ELR (cell line): ENCODE data around the gene HPCAL1.

Experiments used
- DNase-seq: peaks from one replicate; pipeline ENCODE4 v3.0.0-alpha.2; 2015; ENCODE audit warnings: low read depth

HPCAL1 gene

DNA sequence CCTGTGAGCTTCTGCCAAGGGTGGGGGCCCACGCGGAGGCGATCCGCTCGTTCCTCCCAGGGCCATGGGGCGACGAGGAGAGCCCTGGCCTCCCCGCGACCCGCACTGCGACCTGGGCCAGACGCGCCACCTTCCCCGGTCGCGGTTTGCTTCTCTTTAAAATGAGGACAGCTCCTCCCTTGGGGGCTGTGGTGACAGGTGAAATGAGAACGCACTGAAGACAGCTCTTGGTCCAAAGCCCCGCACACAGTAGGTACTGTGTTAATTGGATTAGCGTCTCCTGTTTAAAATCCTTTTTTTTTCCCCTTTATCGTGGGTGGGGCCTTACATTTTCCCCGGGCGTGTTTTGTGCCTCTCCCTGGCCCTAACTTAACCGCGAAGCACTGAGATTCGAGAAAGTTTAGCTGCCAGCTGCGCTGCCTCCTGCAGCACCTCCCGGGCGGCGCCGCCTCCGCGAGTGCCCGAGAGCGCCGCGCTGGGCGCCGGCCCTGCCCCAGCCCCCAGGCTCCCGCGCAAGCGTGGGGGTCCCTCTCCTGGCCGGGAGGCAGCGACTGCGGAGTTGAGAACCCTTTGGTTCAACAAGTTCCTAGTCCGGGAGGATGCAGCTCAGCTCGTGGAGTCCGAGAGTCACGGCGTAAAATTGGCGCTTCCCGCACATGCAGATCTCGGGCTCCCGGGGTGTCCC lies 1.1 kb downstream of the HPCAL1 start:
- peak; percentile 72 for DNase-seq

GRCh38 chr2:10304458-10305253 lies 2.0 kb downstream of the HPCAL1 start:
- DNase-seq = no peak

- DNase-seq = peak; percentile 37
These were observed 2.5 kb downstream of the HPCAL1 start for GRCh38 chr2:10305254-10305635.

- peak; percentile 35 for DNase-seq
These were observed 3.0 kb downstream of the HPCAL1 start for GRCh38 chr2:10305715-10306114.

DNA sequence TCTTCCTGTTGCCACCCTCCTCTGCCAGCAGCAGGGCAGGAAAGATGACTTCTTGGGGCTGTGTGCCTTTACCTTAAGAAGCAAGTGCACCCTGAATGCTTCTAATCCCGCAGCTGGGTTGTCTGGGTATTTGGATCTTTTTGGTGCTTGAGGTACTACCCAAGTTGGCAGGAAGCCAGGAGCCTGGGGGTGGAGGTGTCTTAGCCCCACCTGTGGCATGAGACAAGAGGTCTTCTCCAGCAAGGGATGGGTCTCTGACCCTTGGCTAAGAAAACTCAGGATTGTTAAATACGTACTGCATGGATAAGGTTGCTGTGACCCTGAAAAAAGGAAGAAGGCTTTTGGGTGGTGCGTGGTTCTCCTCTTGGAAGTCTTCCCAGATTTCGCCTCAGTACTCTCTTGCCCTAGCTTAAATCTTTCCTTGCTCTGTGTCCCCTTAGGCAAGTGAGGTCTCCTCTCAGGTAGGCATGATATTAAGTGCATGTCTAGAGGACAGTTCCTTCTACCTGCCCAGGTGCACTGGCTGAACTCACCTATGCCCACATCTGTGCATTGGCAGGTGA lies 4.3 kb downstream of the HPCAL1 start:
- DNase-seq = no peak

- DNase-seq = no peak
These were observed 5.0 kb downstream of the HPCAL1 start for GRCh38 chr2:10307561-10308156.

DNA sequence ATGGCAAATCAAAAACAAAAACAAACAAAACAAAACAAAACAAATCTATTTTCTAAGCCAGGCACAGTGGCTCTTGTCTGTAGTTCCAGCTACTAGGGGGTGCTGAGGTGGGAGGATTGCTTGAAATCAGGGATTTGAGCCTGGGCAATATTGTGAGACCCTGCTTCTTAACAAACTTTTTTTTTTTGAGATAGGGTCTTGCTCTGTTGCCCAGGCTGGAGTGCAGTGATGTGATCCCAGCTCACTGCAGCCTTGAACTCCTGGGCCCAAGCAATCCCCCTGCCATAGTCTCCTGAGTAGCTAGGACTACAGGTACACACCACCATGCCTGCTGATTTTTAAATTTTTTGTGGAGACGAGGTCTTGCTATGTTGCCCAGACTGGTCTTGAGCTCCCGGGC lies 6.2 kb downstream of the HPCAL1 start:
- DNase-seq = no peak

GRCh38 chr2:10309286-10309685 lies 6.6 kb downstream of the HPCAL1 start:
- DNase-seq = no peak

- no peak for DNase-seq
These were observed 7.7 kb downstream of the HPCAL1 start for GRCh38 chr2:10310309-10310888.

- no peak for DNase-seq
These were observed 9.0 kb downstream of the HPCAL1 start for GRCh38 chr2:10311736-10312135.

GRCh38 chr2:10312437-10312957 lies 9.8 kb downstream of the HPCAL1 start:
- DNase-seq = no peak

DNA sequence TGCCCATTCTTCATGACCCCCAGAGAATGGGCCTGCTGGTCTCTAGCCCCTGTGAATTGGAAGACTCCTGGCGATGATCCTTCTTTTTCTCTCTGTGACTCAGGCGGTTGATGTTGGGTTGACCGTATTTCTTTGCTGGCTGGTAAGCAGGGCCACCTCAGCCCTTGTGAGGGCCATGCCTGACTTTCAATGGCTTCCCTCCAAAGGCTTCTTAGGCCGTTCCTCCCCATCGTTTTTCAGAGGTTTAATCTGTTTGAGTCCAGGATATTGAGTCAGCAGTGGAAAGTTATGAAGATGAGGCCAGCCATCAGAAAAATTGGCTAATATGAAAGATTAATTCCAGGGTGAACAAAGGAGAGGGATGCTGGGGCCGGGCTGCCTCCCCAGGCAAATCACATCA lies 13.6 kb downstream of the HPCAL1 start:
- DNase-seq = no peak

DNA sequence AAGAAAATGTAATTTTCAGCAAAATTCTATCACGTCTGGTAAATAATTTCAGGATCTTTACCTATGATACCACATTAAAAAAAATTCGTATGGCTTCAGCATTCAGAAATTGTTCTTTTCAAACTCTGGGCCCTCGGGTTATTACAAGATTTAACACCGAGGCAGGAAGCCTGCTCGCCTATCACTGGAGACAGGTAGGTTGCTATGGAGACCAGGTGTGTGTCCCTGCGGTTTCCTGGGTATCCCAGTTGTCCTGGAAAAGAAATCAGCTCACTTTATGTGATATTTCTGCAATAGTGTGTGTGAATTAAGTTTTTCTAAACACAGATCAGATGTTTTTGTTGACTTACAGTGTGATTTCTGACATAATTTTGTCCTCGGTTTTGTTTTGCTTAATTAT lies 14.2 kb downstream of the HPCAL1 start:
- no peak for DNase-seq

- no peak for DNase-seq
These were observed 14.9 kb downstream of the HPCAL1 start for GRCh38 chr2:10317646-10318045.

DNA sequence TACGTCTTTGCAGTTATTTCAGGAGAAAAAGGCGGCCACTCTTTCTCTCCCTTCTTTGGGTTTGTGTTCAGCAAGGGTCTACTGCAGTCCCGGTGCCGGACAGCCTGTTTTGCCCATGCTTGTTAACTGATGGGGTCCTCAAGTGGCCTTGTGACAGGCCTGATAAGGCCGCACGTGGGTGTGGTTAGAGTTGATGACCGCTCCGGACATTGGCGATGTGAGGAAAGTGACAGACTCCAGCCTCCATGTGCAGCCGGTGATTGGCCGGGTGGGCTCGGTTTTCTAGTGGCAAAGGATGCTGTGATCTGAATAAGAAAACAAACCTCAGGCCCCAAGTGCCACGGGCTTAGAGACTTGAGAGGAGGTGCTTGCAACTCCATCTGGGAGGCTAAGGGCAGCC lies 15.6 kb downstream of the HPCAL1 start:
- DNase-seq = no peak

- no peak for DNase-seq
These were observed 17.3 kb downstream of the HPCAL1 start for GRCh38 chr2:10319892-10320574.

DNA sequence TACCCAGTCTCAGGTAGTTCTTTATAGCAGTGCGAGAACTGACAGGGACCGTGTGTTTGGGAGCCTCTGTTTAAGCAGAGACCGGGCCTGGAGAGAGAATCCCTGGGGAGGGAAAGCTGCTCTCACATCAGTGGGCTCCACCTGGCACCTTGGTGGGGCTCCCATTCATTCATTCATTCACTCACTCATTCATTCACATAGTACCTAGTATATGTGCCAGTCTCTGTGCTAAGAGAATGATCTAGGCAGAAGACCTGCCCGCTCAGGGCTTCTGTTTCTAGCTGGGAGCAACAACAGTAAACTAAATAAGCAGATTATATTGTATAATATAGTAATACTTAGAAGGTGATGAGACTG lies 17.8 kb downstream of the HPCAL1 start:
- no peak for DNase-seq

DNA sequence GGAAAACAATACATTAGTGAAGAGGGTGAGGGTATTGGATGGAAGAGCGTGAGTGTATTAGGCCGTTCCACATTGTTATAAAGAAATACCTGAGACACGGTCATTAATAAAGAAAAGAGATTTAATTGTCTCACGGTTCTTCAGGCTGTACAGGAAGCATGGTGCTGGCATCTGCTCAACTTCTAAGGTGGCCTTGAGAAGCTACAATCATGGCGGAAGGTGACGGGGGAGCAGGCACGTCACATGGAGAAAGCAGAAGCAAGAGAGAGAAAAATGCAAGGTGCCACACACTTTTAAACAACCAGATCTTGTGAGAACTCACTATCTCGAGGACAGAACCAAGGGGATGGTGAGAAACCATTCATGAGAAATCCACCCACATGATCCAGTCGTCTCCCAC lies 18.2 kb downstream of the HPCAL1 start:
- no peak for DNase-seq

DNA sequence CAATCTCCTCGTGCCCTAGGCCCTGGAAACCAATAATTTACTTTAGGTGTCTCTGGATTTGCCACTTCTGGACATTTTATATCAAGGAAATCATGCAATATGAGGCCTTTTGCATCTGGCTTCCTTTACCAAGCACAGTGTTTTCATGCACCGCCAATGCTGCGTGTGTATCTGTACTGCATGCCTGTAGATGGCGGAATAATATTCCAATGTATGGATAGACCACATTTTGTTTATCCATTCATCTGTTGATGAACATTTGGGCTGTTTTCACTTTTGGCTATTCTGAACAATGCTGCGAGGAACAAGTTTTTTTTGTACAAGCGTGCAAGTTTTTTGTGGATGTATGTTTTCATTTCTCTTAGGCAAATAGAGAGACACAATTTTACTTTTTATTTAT lies 18.9 kb downstream of the HPCAL1 start:
- no peak for DNase-seq

DNA sequence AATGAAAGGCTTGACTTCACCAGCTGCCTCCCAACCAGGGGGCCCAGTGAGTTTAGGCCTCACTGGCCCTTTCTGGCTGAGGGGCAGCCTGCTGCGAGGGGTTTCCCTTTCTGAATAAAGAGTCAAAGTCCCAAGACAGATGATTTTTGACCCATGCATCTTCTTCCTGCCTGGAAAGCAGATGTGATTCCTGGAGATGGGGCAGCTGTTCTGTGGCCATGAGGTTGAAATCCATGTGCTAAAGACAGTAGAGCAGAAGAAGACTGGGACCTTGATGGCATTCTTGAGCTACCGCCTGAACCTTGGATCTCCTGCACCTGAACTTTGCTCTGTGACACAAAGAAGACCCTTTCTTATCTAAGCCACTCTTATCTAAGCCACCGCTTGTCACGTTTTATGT lies 19.8 kb downstream of the HPCAL1 start:
- no peak for DNase-seq

GRCh38 chr2:10322973-10323372 lies 20.3 kb downstream of the HPCAL1 start:
- DNase-seq = no peak

DNA sequence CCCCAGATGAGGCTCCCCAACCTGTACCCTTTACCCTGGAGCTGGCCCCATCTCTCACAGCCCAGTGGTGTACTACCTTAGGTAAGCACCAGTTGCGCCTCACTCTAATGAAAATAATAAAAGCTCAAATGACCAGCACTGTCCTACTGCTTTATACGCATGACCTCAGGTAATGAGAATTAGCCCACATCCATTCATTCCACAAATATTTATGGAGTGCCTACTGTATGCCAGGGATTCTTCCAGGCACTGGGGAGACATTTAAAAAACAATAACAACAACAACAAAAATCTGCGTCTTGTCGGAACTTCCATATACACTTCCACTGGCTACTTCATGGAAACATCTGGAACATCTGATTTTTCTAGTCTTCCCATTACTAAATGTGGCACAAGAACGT lies 20.8 kb downstream of the HPCAL1 start:
- no peak for DNase-seq
